H9 (cell line): ENCODE measurements around the gene ETFA. TPM values are rescaled to one million over a fixed set of nuclear protein-coding genes. Genes with fewer than 3 reads are reported as not detected.

Source experiments
- DNase-seq: peaks from one replicate; pipeline ENCODE4 v3.0.0-alpha.2; 2017
- H2AFZ ChIP-seq: one replicate; pipeline ENCODE4 v1.6.1; 2013; ENCODE audit warnings: mild to moderate bottlenecking, low read length, control low read depth, moderate library complexity
- H2AK5ac ChIP-seq: 2 replicates; pipeline ENCODE4 v1.6.1; 2013; ENCODE audit warnings: low read length, control low read depth, mixed read lengths; ENCODE audit not compliant: insufficient read length
- H2BK120ac ChIP-seq: one replicate; pipeline ENCODE4 v1.6.1; 2013; ENCODE audit warnings: low read depth, mild to moderate bottlenecking, low read length, control low read depth, inconsistent platforms; ENCODE audit not compliant: poor library complexity, severe bottlenecking
- H2BK12ac ChIP-seq: 2 replicates; pipeline ENCODE4 v1.6.1; 2013; ENCODE audit warnings: low read length, control low read depth, mixed read lengths, low read depth; ENCODE audit not compliant: insufficient read length
- H2BK15ac ChIP-seq: 2 replicates; pipeline ENCODE4 v1.6.1; 2013; ENCODE audit warnings: low read depth, low read length, control low read depth
- H2BK20ac ChIP-seq: one replicate; pipeline ENCODE4 v1.6.1; 2013; ENCODE audit warnings: low read depth, mild to moderate bottlenecking, low read length, control low read depth, inconsistent platforms; ENCODE audit not compliant: poor library complexity, severe bottlenecking
- H2BK5ac ChIP-seq: 2 replicates; pipeline ENCODE4 v1.6.1; 2013; ENCODE audit warnings: low read length, control low read depth, mixed read lengths; ENCODE audit not compliant: insufficient read length
- H3K14ac ChIP-seq: 2 replicates; pipeline ENCODE4 v1.6.1; 2013; ENCODE audit warnings: low read length, control low read depth; ENCODE audit not compliant: insufficient read depth
- H3K18ac ChIP-seq: 2 replicates; pipeline ENCODE4 v1.6.1; 2013; ENCODE audit warnings: low read depth, mild to moderate bottlenecking, mixed read lengths, low read length, control low read depth; ENCODE audit not compliant: insufficient read length
- H3K23ac ChIP-seq: 2 replicates; pipeline ENCODE4 v1.6.1; 2013; ENCODE audit warnings: low read length, control low read depth, mixed read lengths, low read depth; ENCODE audit not compliant: insufficient read length
- H3K23me2 ChIP-seq: 2 replicates; pipeline ENCODE4 v1.6.1; 2013; ENCODE audit warnings: low read depth, mild to moderate bottlenecking, mixed read lengths, low read length, control low read depth; ENCODE audit not compliant: insufficient read length, poor library complexity, severe bottlenecking
- H3K27ac ChIP-seq: 2 replicates; pipeline ENCODE4 v1.5.1; 2013; ENCODE audit warnings: low read length, control low read depth, mixed read lengths, low read depth; ENCODE audit not compliant: insufficient read length
- H3K27me3 ChIP-seq: 2 replicates; pipeline ENCODE4 v1.6.1; 2013; ENCODE audit warnings: low read length, control low read depth, inconsistent platforms; ENCODE audit not compliant: insufficient read depth
- H3K4ac ChIP-seq: 2 replicates; pipeline ENCODE4 v1.6.1; 2013; ENCODE audit warnings: low read depth, mild to moderate bottlenecking, control low read depth, inconsistent platforms, low read length, moderate library complexity
- H3K4me1 ChIP-seq: 2 replicates; pipeline ENCODE4 v1.6.1; 2013; ENCODE audit warnings: low read length, control low read depth, inconsistent platforms; ENCODE audit not compliant: insufficient read depth
- H3K4me2 ChIP-seq: 2 replicates; pipeline ENCODE4 v1.6.1; 2013; ENCODE audit warnings: low read length, control low read depth, mixed read lengths; ENCODE audit not compliant: insufficient read length, insufficient read depth
- H3K56ac ChIP-seq: 2 replicates; pipeline ENCODE4 v1.6.1; 2013; ENCODE audit warnings: low read depth, mild to moderate bottlenecking, mixed read lengths, low read length, control low read depth; ENCODE audit not compliant: insufficient read length
- H3K79me1 ChIP-seq: 2 replicates; pipeline ENCODE4 v1.6.1; 2013; ENCODE audit warnings: low read depth, mild to moderate bottlenecking, moderate library complexity, low read length, control low read depth, inconsistent platforms; ENCODE audit not compliant: insufficient read depth, poor library complexity, severe bottlenecking
- H3K79me2 ChIP-seq: 2 replicates; pipeline ENCODE4 v1.6.1; 2013; ENCODE audit warnings: low read length, control low read depth, inconsistent platforms; ENCODE audit not compliant: insufficient read depth
- H3K9ac ChIP-seq: 2 replicates; pipeline ENCODE4 v1.6.1; 2013; ENCODE audit warnings: low read length, control low read depth, mixed read lengths; ENCODE audit not compliant: insufficient read length; ENCODE audit errors: extremely low read depth
- H3K9me3 ChIP-seq: one replicate; pipeline ENCODE4 v1.6.1; 2013; ENCODE audit warnings: low read depth, low read length, inconsistent platforms; ENCODE audit not compliant: control insufficient read depth
- H3T11ph ChIP-seq: one replicate; pipeline ENCODE4 v1.6.1; 2013; ENCODE audit warnings: mild to moderate bottlenecking, low read length, control low read depth, inconsistent platforms
- H4K20me1 ChIP-seq: one replicate; pipeline ENCODE4 v1.6.1; 2013; ENCODE audit not compliant: control insufficient read depth, insufficient read length, insufficient read depth
- H4K5ac ChIP-seq: 2 replicates; pipeline ENCODE4 v1.6.1; 2013; ENCODE audit warnings: low read depth, mild to moderate bottlenecking, mixed read lengths, low read length, control low read depth; ENCODE audit not compliant: insufficient read length
- H4K8ac ChIP-seq: replicated peaks from 2 replicates; pipeline ENCODE4 v1.6.1; 2013; ENCODE audit warnings: low read length, control low read depth, mixed read lengths, low read depth; ENCODE audit not compliant: insufficient read length
- H4K91ac ChIP-seq: 2 replicates; pipeline ENCODE4 v1.6.1; 2013; ENCODE audit warnings: low read depth, mild to moderate bottlenecking, moderate library complexity, mixed read lengths, low read length, control low read depth; ENCODE audit not compliant: insufficient read length
- H3K27ac Mint-ChIP-seq, 3 experiments: 2 replicates in 2 of 3; 3 replicates in 1 of 3; pipeline ENCODE4 v1.8.0; 2020 to 2021; ENCODE audit warnings: mixed read lengths in 3 of 3, mild to moderate bottlenecking in 1 of 3, moderate library complexity in 1 of 3
- H3K27me3 Mint-ChIP-seq: 2 replicates; pipeline ENCODE4 v1.8.0; 2021; ENCODE audit warnings: low read depth, mild to moderate bottlenecking, moderate library complexity, mixed read lengths
- H3K36me3 Mint-ChIP-seq, 3 experiments: 2 replicates in 2 of 3; 3 replicates in 1 of 3; pipeline ENCODE4 v1.8.0; 2020 to 2021; ENCODE audit warnings: low read depth in 3 of 3, mixed read lengths in 3 of 3; ENCODE audit not compliant: insufficient read depth in 1 of 3
- H3K4me1 Mint-ChIP-seq, 2 experiments: 2 replicates each; pipeline ENCODE4 v1.8.0; 2020; ENCODE audit warnings: mixed read lengths in 2 of 2
- H3K4me3 Mint-ChIP-seq, 2 experiments: 2 replicates in 1 of 2; 3 replicates in 1 of 2; pipeline ENCODE4 v1.8.0; 2020 to 2021; ENCODE audit warnings: mild to moderate bottlenecking in 2 of 2, mixed read lengths in 2 of 2, moderate library complexity in 1 of 2
- H3K9me3 Mint-ChIP-seq, 2 experiments: 2 replicates in 1 of 2; 3 replicates in 1 of 2; pipeline ENCODE4 v1.8.0; 2020; ENCODE audit warnings: mild to moderate bottlenecking in 2 of 2, mixed read lengths in 2 of 2, moderate library complexity in 1 of 2
- CTCF ChIP-seq: fragments of 200-600 bp; sonication (generic); conservative IDR thresholded peaks from 3 replicates; pipeline ENCODE4 v1.8.0; 2021; ENCODE audit warnings: antibody characterized with exemption, mild to moderate bottlenecking
- WGBS: extraction: QIAGEN DNeasy Blood & Tissue Kit; methylation state at CpG from one replicate; pipeline ENCODE4 v1.1.7; 2013; ENCODE audit warnings: missing lambda C conversion rate, low lambda C conversion rate, mixed read lengths; ENCODE audit not compliant: insufficient read length; ENCODE audit errors: extremely low coverage; 5-methylcytosine and 5-hydroxymethylcytosine counted together
- total RNA-seq: library from RNA; stranded (reverse); gene quantifications from 2 replicates; pipeline ENCODE4 v1.2.1, GENCODE V29; 2021

ETFA gene
- total RNA-seq, 1 experiment from 2014 or later: 109 TPM

GRCh38 chr15:76177491-76178040, 133.7 kb downstream of the ETFA start:
- Histone ChIP-seq H4K91ac (no peak overlapping the region), H2AFZ (no peak overlapping the region), H3K23me2 (no peaks in the 10 kb centered on the region), H2AK5ac (no peak overlapping the region), H3K9me3 (no peaks in the 10 kb centered on the region), H3T11ph (no peak overlapping the region), H3K23ac (no peak overlapping the region), H2BK5ac (no peak overlapping the region), H4K20me1 (no peaks in the 10 kb centered on the region), H3K9ac (no peak overlapping the region), H2BK120ac (no peak overlapping the region), H4K8ac (no peak overlapping the region), H2BK20ac (no peak overlapping the region), H2BK12ac (no peak overlapping the region), H4K5ac (no peak overlapping the region), H3K14ac (peak overlapping the region; percentile 37; the same call in 1 of the 2 replicates), H3K4ac (no peak overlapping the region), H2BK15ac (no peak overlapping the region), H3K56ac (no peak overlapping the region), H3K27me3 (no peaks in the 10 kb centered on the region), H3K79me1 (no peaks in the 10 kb centered on the region), H3K4me2 (no peak overlapping the region), H3K4me1 (no peaks in the 10 kb centered on the region), H3K27ac (no peak overlapping the region), H3K18ac (no peak overlapping the region), H3K79me2 (no peaks in the 10 kb centered on the region)
- no CpG with 5 or more reads among the region's 15 CpGs for WGBS
- peaks cover 6% of the 10 kb centered on the region in 2 experiments for H3K4me1 Mint-ChIP-seq
- H3K36me3 Mint-ChIP-seq: no peaks in the 10 kb centered on the region; a peak in 1 of 7 replicates
- peak overlapping the region in 1 of 3 experiments; percentile 62; a peak in 1 of 7 replicates for H3K27ac Mint-ChIP-seq
- H3K9me3 Mint-ChIP-seq: no peaks in the 10 kb centered on the region; a peak in 1 of 5 replicates
- peaks cover 8% of the 10 kb centered on the region for H3K27me3 Mint-ChIP-seq
- DNase-seq: no peak
- no peak for TF ChIP-seq CTCF
- H3K4me3 Mint-ChIP-seq: no peak overlapping the region
